Muscle layer of colon (tissue), 2 donors: ENCODE measurements around the gene MPHOSPH9.
A peak's percentile ranks its signal among the peaks of the same experiment; 100 is the strongest.

Source experiments
- H3K27ac ChIP-seq: one replicate; pipeline ENCODE4 v1.7.0; 2013; ENCODE audit warnings: low read depth, mild to moderate bottlenecking, low read length, moderate library complexity
- H3K27me3 ChIP-seq, 2 donors: one replicate each; pipeline ENCODE4 v1.7.0; 2013; ENCODE audit warnings: low read length in 2 of 2, mild to moderate bottlenecking in 2 of 2; ENCODE audit not compliant: insufficient read depth in 2 of 2, control insufficient read depth in 1 of 2
- H3K36me3 ChIP-seq: one replicate; pipeline ENCODE4 v1.7.0; 2013; ENCODE audit warnings: mild to moderate bottlenecking, low read length; ENCODE audit not compliant: insufficient read depth
- H3K4me1 ChIP-seq: one replicate; pipeline ENCODE4 v1.7.0; 2013; ENCODE audit warnings: mild to moderate bottlenecking, low read length; ENCODE audit not compliant: insufficient read depth
- H3K4me3 ChIP-seq, 2 donors: one replicate each; pipeline ENCODE4 v1.7.0; 2013; ENCODE audit warnings: low read length in 2 of 2, low read depth in 1 of 2, mild to moderate bottlenecking in 1 of 2, moderate library complexity in 1 of 2
- H3K9ac ChIP-seq: one replicate; pipeline ENCODE4 v1.7.0; 2013; ENCODE audit warnings: low read length
- H3K9me3 ChIP-seq: one replicate; pipeline ENCODE4 v1.7.0; 2013; ENCODE audit warnings: mild to moderate bottlenecking, low read length
- donor health status: abdominal sarcoma.
- donor health status: Adenocarcinoma of cecum.

Gene MPHOSPH9

GRCh38 chr12:123152833-123153232 lies 80.1 kb downstream of the MPHOSPH9 start:
- Histone ChIP-seq H3K27me3 (no peaks in the 10 kb centered on the region), H3K9me3 (no peaks in the 10 kb centered on the region), H3K4me1 (peaks cover 13% of the 10 kb centered on the region), H3K4me3 (no peak overlapping the region), H3K27ac (no peak overlapping the region), H3K36me3 (peaks cover 4% of the 10 kb centered on the region), H3K9ac (no peak overlapping the region)

- Histone ChIP-seq H3K9me3 (no peaks in the 10 kb centered on the region), H3K36me3 (peaks cover 4% of the 10 kb centered on the region), H3K27ac (peak overlapping the region; percentile 76), H3K4me3 (peak overlapping the region; percentile 73 to 76), H3K4me1 (peaks cover 13% of the 10 kb centered on the region), H3K9ac (peak overlapping the region; percentile 67), H3K27me3 (no peaks in the 10 kb centered on the region)
These were observed 81.2 kb downstream of the MPHOSPH9 start for GRCh38 chr12:123151457-123152454.

GRCh38 chr12:123150744-123151456 lies 82.0 kb downstream of the MPHOSPH9 start, which contains the start of gene PITPNM2:
PITPNM2 (minus strand) TSS chr12:123151090; CDS start chr12:123034590, 116,500 bp downstream.
- peak within 1 kb of the TSS; percentile 67 for H3K9ac ChIP-seq
- peak within 1 kb of the TSS; percentile 73 to 76 for H3K4me3 ChIP-seq
- no peaks in the 10 kb centered on the region for H3K27me3 ChIP-seq
- H3K9me3 ChIP-seq: no peaks in the 10 kb centered on the region
- H3K4me1 ChIP-seq: peaks cover 13% of the 10 kb centered on the region
- peaks cover 4% of the 10 kb centered on the region for H3K36me3 ChIP-seq
- peak within 1 kb of the TSS; percentile 84 for H3K27ac ChIP-seq

GRCh38 chr12:123150275-123150743 lies 82.6 kb downstream of the MPHOSPH9 start:
- peak overlapping the region; percentile 22 for H3K9ac ChIP-seq
- H3K27ac ChIP-seq: peak overlapping the region; percentile 84
- H3K27me3 ChIP-seq: no peaks in the 10 kb centered on the region
- H3K4me1 ChIP-seq: peaks cover 13% of the 10 kb centered on the region
- peaks cover 4% of the 10 kb centered on the region for H3K36me3 ChIP-seq
- H3K9me3 ChIP-seq: no peaks in the 10 kb centered on the region
- peak overlapping the region; percentile 61 to 69 for H3K4me3 ChIP-seq

- H3K9me3 ChIP-seq: no peaks in the 10 kb centered on the region
- H3K4me3 ChIP-seq: peak overlapping the region; percentile 61 to 69
- no peaks in the 10 kb centered on the region for H3K27me3 ChIP-seq
- H3K4me1 ChIP-seq: peaks cover 13% of the 10 kb centered on the region
- peak overlapping the region; percentile 84 for H3K27ac ChIP-seq
- H3K9ac ChIP-seq: peak overlapping the region; percentile 22
- H3K36me3 ChIP-seq: peaks cover 4% of the 10 kb centered on the region
These were observed 83.3 kb downstream of the MPHOSPH9 start for GRCh38 chr12:123149501-123150274.

- Histone ChIP-seq H3K4me1 (peaks cover 13% of the 10 kb centered on the region), H3K27ac (peak overlapping the region; percentile 63), H3K36me3 (peaks cover 4% of the 10 kb centered on the region), H3K9ac (no peak overlapping the region), H3K4me3 (peak overlapping the region in 1 of 2 donors; percentile 61), H3K27me3 (no peaks in the 10 kb centered on the region), H3K9me3 (no peaks in the 10 kb centered on the region)
These were observed 83.9 kb downstream of the MPHOSPH9 start for GRCh38 chr12:123149088-123149487.

- no peaks in the 10 kb centered on the region for H3K27me3 ChIP-seq
- H3K27ac ChIP-seq: no peak overlapping the region
- H3K36me3 ChIP-seq: peaks cover 4% of the 10 kb centered on the region
- no peak overlapping the region for H3K9ac ChIP-seq
- H3K9me3 ChIP-seq: no peaks in the 10 kb centered on the region
- peaks cover 15% of the 10 kb centered on the region for H3K4me1 ChIP-seq
- no peak overlapping the region for H3K4me3 ChIP-seq
These were observed 84.3 kb downstream of the MPHOSPH9 start for GRCh38 chr12:123148655-123149054.

GRCh38 chr12:123148223-123148622 lies 84.7 kb downstream of the MPHOSPH9 start:
- H3K4me1 ChIP-seq: peaks cover 20% of the 10 kb centered on the region
- no peak overlapping the region for H3K9ac ChIP-seq
- H3K27me3 ChIP-seq: no peaks in the 10 kb centered on the region
- H3K36me3 ChIP-seq: peaks cover 4% of the 10 kb centered on the region
- no peaks in the 10 kb centered on the region for H3K9me3 ChIP-seq
- H3K27ac ChIP-seq: no peak overlapping the region
- no peak overlapping the region for H3K4me3 ChIP-seq

- Histone ChIP-seq H3K4me3 (no peak overlapping the region), H3K27me3 (no peaks in the 10 kb centered on the region), H3K27ac (no peak overlapping the region), H3K36me3 (peaks cover 4% of the 10 kb centered on the region), H3K9ac (no peak overlapping the region), H3K9me3 (no peaks in the 10 kb centered on the region), H3K4me1 (peaks cover 46% of the 10 kb centered on the region)
These were observed 87.7 kb downstream of the MPHOSPH9 start for GRCh38 chr12:123145211-123145610.

GRCh38 chr12:123143736-123144461 lies 89.0 kb downstream of the MPHOSPH9 start:
- Histone ChIP-seq H3K9me3 (no peaks in the 10 kb centered on the region), H3K27me3 (no peaks in the 10 kb centered on the region), H3K36me3 (peaks cover 4% of the 10 kb centered on the region), H3K4me1 (peaks cover 46% of the 10 kb centered on the region), H3K27ac (peak overlapping the region; percentile 57), H3K4me3 (no peak overlapping the region), H3K9ac (no peak overlapping the region)
